Stimulated activated naive CD4-positive, alpha-beta T cell (primary cell): ENCODE measurements around the gene OPHN1.

Source experiments
- DNase-seq, 6 experiments: peaks; one replicate each; lab custom pipeline; 2025; lab: John Stamatoyannopoulos, UW

OPHN1 gene, protein sequence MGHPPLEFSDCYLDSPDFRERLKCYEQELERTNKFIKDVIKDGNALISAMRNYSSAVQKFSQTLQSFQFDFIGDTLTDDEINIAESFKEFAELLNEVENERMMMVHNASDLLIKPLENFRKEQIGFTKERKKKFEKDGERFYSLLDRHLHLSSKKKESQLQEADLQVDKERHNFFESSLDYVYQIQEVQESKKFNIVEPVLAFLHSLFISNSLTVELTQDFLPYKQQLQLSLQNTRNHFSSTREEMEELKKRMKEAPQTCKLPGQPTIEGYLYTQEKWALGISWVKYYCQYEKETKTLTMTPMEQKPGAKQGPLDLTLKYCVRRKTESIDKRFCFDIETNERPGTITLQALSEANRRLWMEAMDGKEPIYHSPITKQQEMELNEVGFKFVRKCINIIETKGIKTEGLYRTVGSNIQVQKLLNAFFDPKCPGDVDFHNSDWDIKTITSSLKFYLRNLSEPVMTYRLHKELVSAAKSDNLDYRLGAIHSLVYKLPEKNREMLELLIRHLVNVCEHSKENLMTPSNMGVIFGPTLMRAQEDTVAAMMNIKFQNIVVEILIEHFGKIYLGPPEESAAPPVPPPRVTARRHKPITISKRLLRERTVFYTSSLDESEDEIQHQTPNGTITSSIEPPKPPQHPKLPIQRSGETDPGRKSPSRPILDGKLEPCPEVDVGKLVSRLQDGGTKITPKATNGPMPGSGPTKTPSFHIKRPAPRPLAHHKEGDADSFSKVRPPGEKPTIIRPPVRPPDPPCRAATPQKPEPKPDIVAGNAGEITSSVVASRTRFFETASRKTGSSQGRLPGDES

DNA sequence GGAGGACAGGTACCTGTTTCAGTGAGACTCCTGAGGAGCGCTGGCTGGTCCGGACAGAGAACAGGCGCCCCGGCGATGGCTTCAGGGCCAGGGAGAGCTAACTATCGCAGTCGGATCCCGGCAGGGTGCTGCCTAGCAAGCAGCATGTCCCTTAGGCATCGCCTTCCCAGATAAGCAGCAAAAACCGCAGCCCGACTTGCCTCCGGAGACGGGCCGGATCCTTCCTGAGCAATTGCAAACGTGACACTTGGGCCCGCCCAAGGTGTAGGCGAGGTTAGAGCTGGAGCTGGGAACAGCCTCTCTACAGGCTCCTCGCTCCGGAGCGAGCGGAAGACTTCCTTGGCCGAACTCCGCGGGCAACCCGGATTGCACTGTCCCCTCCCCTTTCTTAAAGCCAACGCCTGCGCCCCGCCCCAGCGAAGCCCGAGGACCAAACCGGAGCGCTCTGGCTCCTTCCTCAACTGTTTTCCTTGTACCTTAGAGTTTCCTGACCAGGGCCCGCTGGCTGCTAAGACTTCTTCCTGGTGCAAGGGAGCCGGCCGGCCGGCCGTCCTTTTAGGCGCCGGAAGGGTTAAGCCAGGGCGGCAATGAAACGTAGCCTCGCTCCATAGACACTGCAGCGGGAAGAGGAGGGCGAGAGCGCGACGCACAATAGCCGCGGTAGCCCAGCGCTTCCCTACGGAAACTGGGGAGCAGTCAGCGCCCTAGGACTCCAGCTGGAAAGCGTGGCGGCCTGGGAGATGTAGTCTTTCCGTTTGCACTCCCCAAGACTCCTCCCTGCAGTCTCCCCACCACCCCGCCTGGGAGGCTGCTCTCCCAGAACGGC lies at the start of gene OPHN1:
Gene OPHN1 (minus strand): TSS at position 341 of the 826 bp plus-strand sequence. CDS start 475 bp downstream, outside the sequence.
- peak in 1 of 6 experiments; percentile 1 for DNase-seq

- DNase-seq = no peak
Measured at GRCh38 chrX:68480969-68481368, 47.7 kb upstream of the OPHN1 start.

DNA sequence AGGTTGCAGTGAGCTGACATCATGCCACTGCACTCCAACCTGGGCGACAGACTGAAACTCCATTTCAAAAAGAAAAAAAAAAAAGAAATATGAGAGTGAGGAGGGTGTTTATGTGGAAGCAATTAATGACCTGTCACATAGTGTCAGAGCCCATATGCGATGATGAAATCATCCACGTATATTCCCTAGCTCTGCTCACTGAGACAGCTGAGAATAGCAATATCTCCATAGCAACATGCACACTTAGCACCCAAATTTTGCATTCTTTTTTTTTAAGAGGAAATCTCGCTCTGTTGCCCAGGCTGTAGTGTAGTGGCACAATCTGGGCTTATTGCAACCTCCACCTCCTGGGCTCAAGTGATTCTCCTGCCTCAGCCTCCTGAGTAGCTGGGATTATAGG lies 31.5 kb upstream of the OPHN1 start:
- no peak for DNase-seq

DNA sequence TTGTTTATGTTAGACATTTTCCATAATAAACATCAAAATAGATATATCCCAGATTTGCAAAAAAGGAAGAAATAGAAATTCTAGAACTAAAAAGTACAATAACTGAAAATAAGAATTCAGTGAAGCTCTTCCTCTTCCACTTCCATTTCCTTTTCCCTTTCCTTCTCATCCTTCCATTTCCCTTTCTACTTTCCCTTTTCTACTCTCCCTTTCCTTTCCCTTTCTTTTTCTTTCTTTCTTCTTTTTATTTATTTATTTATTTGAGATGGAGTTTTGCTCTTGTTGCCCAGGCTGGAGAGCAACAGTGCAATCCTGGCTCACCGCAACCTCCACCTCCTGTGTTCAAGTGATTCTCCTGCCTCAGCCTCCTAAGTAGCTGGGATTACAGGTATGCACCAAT lies 30.6 kb upstream of the OPHN1 start:
- DNase-seq = no peak

DNA sequence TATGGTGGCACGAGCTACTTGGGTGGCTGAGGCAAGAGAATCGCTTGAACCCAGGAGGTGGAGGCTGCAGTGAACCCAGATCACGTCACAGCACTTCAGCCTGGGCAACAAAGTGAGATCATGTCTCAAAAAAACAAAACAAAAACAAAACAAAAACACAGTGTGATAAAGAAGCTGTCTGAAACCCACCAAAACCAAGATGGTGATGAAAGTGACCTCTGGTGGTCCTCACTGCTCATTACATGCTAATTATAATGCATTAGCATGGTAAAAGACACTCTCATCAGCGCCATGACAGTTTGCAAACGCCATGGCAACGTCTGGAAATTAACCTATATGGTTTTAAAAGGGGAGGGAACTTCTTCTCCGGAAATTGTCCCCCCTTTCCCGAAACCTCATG lies 29.4 kb upstream of the OPHN1 start:
- DNase-seq = peak in 1 of 6 experiments; percentile 3

DNA sequence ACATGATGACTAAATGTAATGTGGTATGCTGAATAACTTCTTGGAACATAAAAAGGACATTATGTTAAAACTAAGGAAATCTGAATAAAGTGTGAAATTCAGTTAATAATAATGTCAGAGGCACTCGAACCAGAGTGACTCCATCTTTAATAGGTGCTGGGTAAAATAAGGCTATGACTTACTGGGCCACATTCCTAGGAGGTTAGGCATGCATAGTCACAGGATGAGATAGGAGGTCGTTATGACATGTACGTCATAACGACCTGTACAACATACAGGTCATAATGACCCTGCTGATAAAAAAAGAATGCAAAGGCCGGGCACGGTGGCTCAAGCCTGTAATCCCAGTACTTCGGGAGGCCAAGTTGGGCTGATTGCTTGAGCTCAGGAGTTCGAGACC lies 28.9 kb upstream of the OPHN1 start:
- no peak for DNase-seq

DNA sequence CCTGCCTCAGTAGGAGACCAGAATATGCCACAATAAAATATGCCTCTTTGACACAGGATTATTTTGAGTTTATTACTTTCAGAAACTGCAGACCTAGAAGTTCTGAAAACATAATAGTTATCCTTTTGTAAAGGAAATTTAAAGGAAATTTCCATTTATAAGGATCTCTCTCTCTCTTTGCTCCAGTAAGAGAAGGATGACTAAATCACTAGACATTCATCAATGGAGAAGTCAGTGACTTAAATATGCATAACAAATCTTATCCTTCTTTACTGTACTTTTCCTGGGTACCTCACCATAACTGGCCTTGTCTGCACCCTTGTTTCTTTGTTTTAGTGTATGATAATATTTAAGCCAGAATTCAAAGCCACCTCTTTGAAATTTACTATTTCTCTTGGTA lies 28.3 kb upstream of the OPHN1 start:
- no peak for DNase-seq

DNA sequence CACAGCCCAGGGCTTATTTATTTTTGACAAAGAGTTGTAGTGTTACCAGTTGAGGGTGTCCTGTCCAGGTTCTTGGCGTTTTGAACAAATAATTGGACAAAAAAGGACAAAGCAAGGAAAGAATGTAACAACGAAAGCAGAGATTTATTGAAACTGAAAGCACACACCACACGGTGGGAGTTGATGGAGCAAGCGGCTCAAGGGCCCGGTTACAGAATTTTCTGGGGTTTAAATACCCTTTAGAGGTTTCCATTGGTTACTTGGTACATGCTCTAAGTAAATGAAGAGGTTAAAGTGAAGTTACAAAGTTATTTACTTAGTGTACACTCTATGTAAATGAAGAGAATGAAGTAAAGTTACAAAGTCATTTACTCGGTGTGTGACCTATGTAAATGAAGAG lies 27.8 kb upstream of the OPHN1 start:
- no peak for DNase-seq

DNA sequence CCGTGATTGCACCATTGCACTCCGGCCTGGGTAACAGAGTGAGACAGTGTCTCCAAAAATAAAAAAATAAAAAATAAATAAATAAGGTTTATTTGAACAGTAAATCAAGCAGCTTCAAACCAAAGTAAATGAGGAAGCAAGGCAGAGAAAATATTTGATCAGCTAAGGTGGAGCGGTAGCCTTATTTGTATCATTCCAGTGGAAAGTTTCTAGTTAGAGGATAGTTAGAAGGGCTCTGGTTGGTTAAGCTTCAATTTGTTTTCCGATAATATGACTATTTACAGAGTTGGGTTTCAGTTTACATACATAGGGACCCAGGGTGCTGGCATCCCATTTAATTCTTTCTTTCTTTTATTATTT lies 21.8 kb upstream of the OPHN1 start:
- DNase-seq = no peak

GRCh38 chrX:68454476-68455150 lies 21.3 kb upstream of the OPHN1 start:
- no peak for DNase-seq

DNA sequence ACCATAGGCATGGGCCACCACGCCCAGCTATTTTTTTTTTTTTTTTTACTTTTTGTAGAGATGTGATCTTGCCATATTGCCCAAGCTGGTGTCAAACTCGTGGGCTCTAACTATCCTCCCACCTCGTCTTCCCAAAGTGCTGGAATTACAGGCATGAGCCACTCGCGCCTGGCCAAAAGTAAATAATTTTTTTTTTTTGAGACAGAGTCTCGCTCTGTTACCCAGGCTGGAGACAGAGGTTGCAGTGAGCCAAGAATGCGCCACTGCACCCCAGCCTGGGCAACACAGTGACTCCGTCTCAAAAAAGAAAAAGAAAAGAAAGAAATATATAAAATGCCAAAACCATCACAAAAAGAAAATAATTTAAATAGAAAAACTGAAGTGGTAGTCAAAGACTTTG lies 18.4 kb upstream of the OPHN1 start:
- DNase-seq = no peak

DNA sequence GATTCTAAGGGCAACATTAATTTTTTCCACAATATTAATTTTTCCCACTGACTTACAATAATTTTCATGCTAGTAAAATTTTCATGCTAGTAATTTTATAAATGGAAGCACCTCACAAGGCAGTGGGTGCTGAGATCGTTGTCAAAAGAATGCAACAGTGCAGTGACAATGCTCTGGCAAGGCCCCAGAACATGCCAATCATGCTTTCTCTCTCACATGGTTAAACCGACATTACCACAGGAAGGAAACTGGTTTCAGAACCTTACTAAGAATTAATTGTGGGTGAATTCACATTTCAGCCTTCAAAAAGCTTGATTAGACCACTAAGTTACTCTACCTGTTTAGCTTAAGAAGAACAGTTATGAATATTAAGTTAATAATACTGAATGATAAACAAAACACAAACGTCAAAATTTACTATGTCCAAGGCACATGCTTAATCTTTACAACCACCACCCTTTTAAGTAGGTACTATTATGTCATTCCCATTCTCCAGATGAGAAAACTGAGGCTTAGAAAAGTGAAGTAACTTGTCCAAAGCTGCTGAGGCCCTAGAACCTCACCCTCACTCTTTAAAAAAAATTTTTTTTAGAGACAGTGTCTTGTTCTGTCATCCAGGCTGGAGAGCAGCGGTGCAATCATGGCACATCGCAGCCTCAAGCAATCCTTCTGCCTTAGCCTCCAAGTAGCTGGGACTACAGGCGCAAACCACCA lies 10.0 kb upstream of the OPHN1 start:
- peak in 1 of 6 experiments; percentile 3 for DNase-seq

DNA sequence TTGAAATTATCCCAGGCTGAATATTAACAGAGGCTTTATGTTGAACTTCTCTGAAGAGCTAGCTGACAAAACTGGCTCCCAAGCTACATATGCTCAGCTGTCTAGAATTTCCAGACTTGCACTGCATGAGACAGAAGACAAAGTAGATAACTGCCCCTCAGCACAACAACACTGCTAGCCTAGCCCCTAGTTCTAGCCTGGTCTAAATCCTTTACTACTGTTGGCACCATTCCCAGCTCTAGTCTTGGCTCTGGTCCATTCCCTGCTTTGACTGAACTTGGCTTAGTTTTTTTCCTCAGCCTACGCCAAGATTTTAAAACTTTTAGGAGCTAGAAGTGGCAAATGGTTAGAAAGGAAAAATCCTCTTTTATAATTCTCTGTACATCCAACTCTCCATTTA lies 7.6 kb upstream of the OPHN1 start:
- no peak for DNase-seq

GRCh38 chrX:68440442-68440841 lies 7.1 kb upstream of the OPHN1 start:
- no peak for DNase-seq

- DNase-seq = no peak
Measured at GRCh38 chrX:68439341-68439740, 6.0 kb upstream of the OPHN1 start.

GRCh38 chrX:68438575-68438974 lies 5.3 kb upstream of the OPHN1 start:
- DNase-seq = no peak

- DNase-seq = no peak
Measured at GRCh38 chrX:68433981-68434299, 645 bp upstream of the OPHN1 start.

DNA sequence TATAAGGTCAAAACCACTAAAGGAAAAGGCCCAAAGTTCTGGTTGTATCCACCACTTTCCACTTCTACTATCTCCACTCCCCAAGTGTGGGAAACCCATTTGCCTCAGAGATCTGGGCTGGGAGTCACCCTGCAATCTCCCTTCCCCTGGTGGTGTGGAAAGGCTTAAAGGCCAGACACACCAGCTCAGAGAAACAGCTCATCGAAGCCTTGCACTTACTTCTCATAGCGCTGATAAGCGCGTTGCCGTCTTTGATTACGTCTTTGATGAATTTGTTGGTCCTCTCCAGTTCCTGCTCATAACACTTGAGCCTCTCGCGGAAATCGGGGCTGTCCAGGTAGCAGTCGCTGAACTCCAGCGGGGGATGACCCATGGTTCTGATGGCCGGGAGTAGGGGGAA lies 647 bp downstream of the OPHN1 start:
- DNase-seq = no peak

DNA sequence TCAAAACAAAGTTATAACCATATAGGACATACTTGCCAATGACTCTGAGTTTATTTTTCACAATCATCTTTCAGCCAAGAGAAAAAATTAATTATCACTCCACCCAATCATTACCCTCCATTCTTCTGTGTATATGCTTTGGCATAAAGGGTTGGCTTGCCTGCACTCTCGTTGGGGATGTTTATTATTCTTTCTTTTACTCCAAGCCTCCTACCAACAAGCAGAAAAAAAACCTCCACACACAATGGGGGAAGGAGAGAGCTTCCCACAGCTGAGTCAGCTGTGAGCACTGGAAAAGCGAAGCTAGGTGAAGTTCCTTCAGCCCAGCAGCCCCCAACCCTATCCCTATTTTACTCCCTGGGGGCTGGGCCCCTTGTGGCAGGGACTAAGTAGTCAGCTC lies 1.5 kb downstream of the OPHN1 start:
- no peak for DNase-seq

DNA sequence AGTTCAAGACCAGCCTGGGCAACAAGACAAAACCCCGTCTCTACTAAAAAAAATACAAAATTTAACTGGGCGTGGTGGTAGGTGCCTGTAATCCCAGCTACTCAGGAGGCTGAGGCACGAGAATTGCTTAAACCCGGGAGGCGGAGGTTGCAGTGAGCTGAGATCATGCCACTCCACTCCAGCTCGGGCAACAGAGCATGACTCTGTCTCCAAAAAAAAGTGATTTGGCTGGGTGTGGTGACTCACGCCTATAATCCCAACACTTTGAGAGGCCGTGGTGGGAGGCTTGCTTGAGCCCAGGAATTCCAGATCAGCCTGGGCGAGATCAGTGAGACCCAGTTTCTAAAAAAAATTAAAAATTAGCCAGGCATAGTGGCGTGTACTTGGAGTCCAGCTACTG lies 4.1 kb downstream of the OPHN1 start:
- no peak for DNase-seq

- DNase-seq = no peak
Measured at GRCh38 chrX:68428431-68428830, 4.9 kb downstream of the OPHN1 start.
